OCI-LY3 (cell line): ENCODE results near the gene HOXA7.

Source experiments
- H2AFZ ChIP-seq: fragments of 200-600, 300-600 bp; shearing (Covaris generic); 2 replicates; pipeline ENCODE4 v1.6.0; 2014; ENCODE audit warnings: antibody characterized with exemption, low read depth, low read length
- H3K27ac ChIP-seq: fragments of 200-600, 300-600 bp; sonication (generic); 2 replicates; pipeline ENCODE4 v1.5.1; 2014; ENCODE audit warnings: mild to moderate bottlenecking, low read length, moderate library complexity, mixed read lengths
- H3K27me3 ChIP-seq: fragments of 200-600, 300-600 bp; sonication (generic); 2 replicates; pipeline ENCODE4 v1.6.1; 2014; ENCODE audit warnings: low read depth, low read length, mixed read lengths
- H3K36me3 ChIP-seq: fragments of 200-600, 300-600 bp; sonication (generic); replicated peaks from 2 replicates; pipeline ENCODE3; 2014; ENCODE audit warnings: low read depth, low read length, mixed read lengths
- H3K4me1 ChIP-seq: fragments of 300-600, 200-600 bp; sonication (generic); 2 replicates; pipeline ENCODE4 v1.6.1; 2014; ENCODE audit warnings: low read length, mixed read lengths
- H3K4me2 ChIP-seq: fragments of 200-600, 300-600 bp; sonication (generic); 2 replicates; pipeline ENCODE4 v1.6.1; 2014; ENCODE audit warnings: low read length, mixed read lengths
- H3K4me3 ChIP-seq: fragments of 300-600, 200-600 bp; sonication (generic); 2 replicates; pipeline ENCODE4 v1.5.1; 2014; ENCODE audit warnings: antibody characterized with exemption, mild to moderate bottlenecking, low read length, moderate library complexity
- H3K79me2 ChIP-seq: fragments of 300-600, 200-600 bp; shearing (Covaris generic); 2 replicates; pipeline ENCODE4 v1.6.1; 2014; ENCODE audit warnings: mild to moderate bottlenecking, low read length, mixed read lengths
- H3K9ac ChIP-seq: fragments of 300-600, 200-600 bp; shearing (Covaris generic); 2 replicates; pipeline ENCODE4 v1.6.0; 2014; ENCODE audit warnings: mild to moderate bottlenecking, low read length, moderate library complexity
- H3K9me3 ChIP-seq: fragments of 200-600, 300-600 bp; shearing (Covaris generic); 2 replicates; pipeline ENCODE4 v1.6.1; 2014; ENCODE audit warnings: low read length, mixed read lengths; ENCODE audit not compliant: insufficient read depth
- H4K20me1 ChIP-seq: fragments of 200-600, 300-600 bp; sonication (generic); 2 replicates; pipeline ENCODE4 v1.6.1; 2016; ENCODE audit warnings: low read length, mixed read lengths; ENCODE audit not compliant: insufficient read depth
- EZH2phosphoT487 ChIP-seq: fragments of 200-600 bp; shearing (Covaris generic); IDR thresholded peaks from 2 replicates; pipeline ENCODE4 v1.6.1; 2018; ENCODE audit warnings: antibody characterized with exemption, mixed run types, low read depth
- TF ChIP-seq, protein P1 (sequence below): fragments of 200-600, 300-600 bp; sonication (generic); IDR thresholded peaks from 2 replicates; pipeline ENCODE4 v1.5.1; 2014; ENCODE audit warnings: antibody characterized with exemption, low read length, low read depth

Gene HOXA7

DNA sequence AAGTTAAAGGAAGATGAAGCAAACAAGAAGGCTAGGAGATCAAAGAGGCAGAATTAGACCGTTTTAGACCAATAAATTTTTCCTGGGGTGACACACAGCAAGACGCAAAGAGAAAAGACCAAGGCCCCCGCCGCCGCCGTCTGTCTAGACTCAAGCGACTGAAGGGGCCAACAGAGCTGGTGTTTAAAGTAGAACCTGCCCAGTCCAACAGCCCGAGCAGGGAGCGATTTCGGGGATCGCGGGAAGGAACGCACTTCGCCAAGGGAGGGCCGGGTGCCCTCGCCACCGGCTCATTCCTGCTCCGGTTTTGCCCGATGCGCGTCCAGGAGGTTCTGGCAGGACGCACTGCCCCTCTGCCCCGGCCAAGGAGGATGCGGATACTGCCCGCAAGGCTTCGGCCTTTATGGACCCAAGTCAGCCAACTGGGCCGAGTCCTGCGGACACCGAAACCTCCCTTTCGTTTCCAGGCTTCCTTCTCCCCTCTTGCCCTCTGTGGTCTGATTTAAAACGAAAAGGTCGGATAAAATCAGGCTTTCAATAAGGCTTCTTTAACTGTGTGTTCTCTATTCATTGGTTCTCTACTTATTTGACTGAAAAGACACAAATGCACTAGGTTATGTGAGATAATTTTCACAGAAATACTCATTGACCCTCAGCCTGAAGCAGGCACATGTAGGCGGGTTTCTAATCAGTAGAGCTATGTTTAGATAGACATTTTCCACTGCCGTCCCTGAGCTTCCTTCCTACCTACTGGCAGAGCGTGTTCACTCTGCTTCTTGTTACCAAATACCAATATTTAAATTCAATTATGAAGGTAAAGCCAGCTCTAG, 2.2 kb upstream of the HOXA7 start:
- Histone ChIP-seq H3K27me3 (no peaks in the 10 kb centered on the region), H3K27ac (no peak overlapping the region), H3K4me3 (no peak overlapping the region), H3K36me3 (no peaks in the 10 kb centered on the region), H3K4me2 (no peak overlapping the region), H3K4me1 (0 out of 2 replicates have a peak, but pooled peaks cover 5% of the 10 kb centered on the region), H3K9ac (no peak overlapping the region), H2AFZ (no peak overlapping the region), H3K79me2 (no peaks in the 10 kb centered on the region), H3K9me3 (no peaks in the 10 kb centered on the region), H4K20me1 (no peaks in the 10 kb centered on the region)
- TF ChIP-seq, protein P1, sequence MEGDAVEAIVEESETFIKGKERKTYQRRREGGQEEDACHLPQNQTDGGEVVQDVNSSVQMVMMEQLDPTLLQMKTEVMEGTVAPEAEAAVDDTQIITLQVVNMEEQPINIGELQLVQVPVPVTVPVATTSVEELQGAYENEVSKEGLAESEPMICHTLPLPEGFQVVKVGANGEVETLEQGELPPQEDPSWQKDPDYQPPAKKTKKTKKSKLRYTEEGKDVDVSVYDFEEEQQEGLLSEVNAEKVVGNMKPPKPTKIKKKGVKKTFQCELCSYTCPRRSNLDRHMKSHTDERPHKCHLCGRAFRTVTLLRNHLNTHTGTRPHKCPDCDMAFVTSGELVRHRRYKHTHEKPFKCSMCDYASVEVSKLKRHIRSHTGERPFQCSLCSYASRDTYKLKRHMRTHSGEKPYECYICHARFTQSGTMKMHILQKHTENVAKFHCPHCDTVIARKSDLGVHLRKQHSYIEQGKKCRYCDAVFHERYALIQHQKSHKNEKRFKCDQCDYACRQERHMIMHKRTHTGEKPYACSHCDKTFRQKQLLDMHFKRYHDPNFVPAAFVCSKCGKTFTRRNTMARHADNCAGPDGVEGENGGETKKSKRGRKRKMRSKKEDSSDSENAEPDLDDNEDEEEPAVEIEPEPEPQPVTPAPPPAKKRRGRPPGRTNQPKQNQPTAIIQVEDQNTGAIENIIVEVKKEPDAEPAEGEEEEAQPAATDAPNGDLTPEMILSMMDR = no peak
- no peak for TF ChIP-seq EZH2phosphoT487

DNA sequence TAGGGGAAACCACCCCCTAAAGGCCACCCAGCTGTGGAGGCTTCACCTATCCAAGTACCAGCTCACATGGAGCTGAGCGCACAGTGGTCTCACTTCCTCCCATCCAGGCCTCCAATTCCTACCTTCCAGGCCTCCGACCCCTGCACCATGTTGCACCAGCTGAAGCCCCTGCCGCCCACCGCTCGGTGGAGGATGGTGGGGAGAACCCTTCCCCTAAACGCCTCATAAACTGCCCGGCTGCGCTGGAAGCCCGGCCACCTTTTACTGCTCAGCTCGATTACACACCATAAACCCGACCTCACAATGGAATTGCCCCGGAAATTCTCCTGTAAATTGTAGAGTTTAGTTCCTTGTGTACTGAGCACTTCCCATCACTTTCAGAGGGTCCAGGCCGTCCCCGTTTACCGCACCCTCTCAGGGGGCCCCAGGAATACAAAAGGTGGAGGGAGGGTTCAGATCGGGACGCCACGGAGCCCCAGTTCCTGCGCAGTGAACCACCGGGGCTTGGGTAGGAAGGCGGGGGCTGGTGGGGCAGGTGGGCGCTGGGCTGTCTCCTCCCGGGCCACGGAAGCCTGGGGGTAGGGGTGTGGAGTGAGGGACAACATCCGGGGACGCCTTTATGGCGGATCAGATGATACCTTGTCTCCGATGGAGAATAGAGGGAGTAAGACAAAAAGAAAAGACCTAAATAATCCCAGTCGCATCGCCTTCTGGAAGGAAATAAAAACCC, 1.4 kb upstream of the HOXA7 start:
- Histone ChIP-seq H4K20me1 (no peaks in the 10 kb centered on the region), H3K4me1 (0 out of 2 replicates have a peak, but pooled peaks cover 5% of the 10 kb centered on the region), H3K27me3 (no peaks in the 10 kb centered on the region), H3K9me3 (no peaks in the 10 kb centered on the region), H3K27ac (no peak overlapping the region), H2AFZ (no peak overlapping the region), H3K36me3 (no peaks in the 10 kb centered on the region), H3K4me3 (no peak overlapping the region), H3K79me2 (no peaks in the 10 kb centered on the region), H3K9ac (no peak overlapping the region), H3K4me2 (no peak overlapping the region)
- no peak for TF ChIP-seq EZH2phosphoT487
- TF ChIP-seq, protein P1 = no peak

DNA sequence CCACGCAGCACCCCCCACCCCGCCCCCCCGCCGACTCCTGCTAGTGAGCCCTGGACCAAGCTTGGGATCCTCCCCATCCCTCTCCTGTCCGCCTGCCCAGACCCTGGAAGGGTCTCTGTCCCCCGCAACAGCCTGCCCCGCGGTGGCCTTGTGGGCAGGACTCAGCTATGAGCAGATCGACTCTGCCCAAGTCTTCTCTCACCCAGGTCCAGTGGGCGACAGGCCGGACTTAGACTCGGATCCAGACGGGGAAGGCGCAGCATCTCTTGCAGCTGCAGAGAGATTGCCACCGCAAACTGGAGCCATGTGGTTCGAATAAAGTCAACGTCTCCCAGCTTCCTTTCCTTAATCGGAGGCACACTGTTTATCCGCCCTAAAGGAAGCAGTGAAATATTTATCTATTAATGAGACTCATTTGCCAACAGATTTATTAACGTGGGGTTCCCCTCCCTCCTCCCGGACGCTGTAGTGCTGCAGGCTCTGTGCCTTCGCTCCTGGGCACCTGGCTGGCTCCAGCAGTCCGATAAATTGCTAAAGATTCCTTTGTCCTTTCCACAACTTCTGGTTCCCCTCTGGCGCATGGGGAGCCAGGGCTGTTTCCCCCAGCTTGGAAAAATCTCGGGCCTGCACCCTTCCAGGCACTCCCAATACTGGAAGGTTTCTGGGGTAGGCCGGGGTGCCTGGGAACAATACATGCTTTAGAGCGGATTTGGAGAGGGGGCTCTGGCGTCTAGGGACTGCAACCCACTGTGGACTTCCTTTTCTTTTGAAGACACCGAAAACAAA, 634 bp upstream of the HOXA7 start:
- no peaks in the 10 kb centered on the region for H3K36me3 ChIP-seq
- H3K4me1 ChIP-seq = 0 out of 2 replicates have a peak, but pooled peaks cover 5% of the 10 kb centered on the region
- H3K27ac ChIP-seq = no peak overlapping the region
- H3K27me3 ChIP-seq = no peaks in the 10 kb centered on the region
- no peak for TF ChIP-seq EZH2phosphoT487
- TF ChIP-seq, protein P1 = no peak
- H4K20me1 ChIP-seq = no peaks in the 10 kb centered on the region
- H3K9me3 ChIP-seq = no peaks in the 10 kb centered on the region
- H3K4me2 ChIP-seq = no peak overlapping the region
- no peak overlapping the region for H2AFZ ChIP-seq
- no peak overlapping the region for H3K9ac ChIP-seq
- no peaks in the 10 kb centered on the region for H3K79me2 ChIP-seq
- H3K4me3 ChIP-seq = no peak overlapping the region
